HG02981 (cell line): ENCODE results near the gene DCAF4.

Experiments used
- ATAC-seq: cut with Tn5 transposase; IDR thresholded peaks from one replicate; pipeline ENCODE4 v1.9.1; 2021; ENCODE audit warnings: mild to moderate bottlenecking, moderate library complexity; ENCODE audit not compliant: unreplicated experiment

The DCAF4 gene

GRCh38 chr14:72926292-72927028 is at the start of gene DCAF4:
Gene DCAF4, plus strand, starts transcription at chr14:72926464. Its CDS starts 11,515 bp downstream, at chr14:72937979.
- peak; percentile 98 for ATAC-seq

GRCh38 chr14:72876710-72877063 is 49.6 kb upstream of the DCAF4 start:
- no peak for ATAC-seq

GRCh38 chr14:72878746-72879145 is 47.5 kb upstream of the DCAF4 start:
- no peak for ATAC-seq

GRCh38 chr14:72879431-72879830 is 46.8 kb upstream of the DCAF4 start:
- ATAC-seq, result no peak

- ATAC-seq, result no peak
These were observed 46.1 kb upstream of the DCAF4 start for GRCh38 chr14:72880164-72880563.

GRCh38 chr14:72880820-72881219 is 45.4 kb upstream of the DCAF4 start:
- ATAC-seq, result no peak

- no peak for ATAC-seq
These were observed 44.7 kb upstream of the DCAF4 start for GRCh38 chr14:72881543-72881942.

- no peak for ATAC-seq
These were observed 44.2 kb upstream of the DCAF4 start for GRCh38 chr14:72882047-72882446.

- ATAC-seq, result no peak
These were observed 43.8 kb upstream of the DCAF4 start for GRCh38 chr14:72882463-72882862.

GRCh38 chr14:72883109-72883508 is 43.2 kb upstream of the DCAF4 start:
- no peak for ATAC-seq

- ATAC-seq, result no peak
These were observed 42.3 kb upstream of the DCAF4 start for GRCh38 chr14:72883961-72884360.

GRCh38 chr14:72884386-72884785 is 41.9 kb upstream of the DCAF4 start:
- ATAC-seq, result no peak

GRCh38 chr14:72887514-72887913 is 38.8 kb upstream of the DCAF4 start:
- ATAC-seq, result no peak

- ATAC-seq, result no peak
These were observed 38.1 kb upstream of the DCAF4 start for GRCh38 chr14:72888192-72888591.

- no peak for ATAC-seq
These were observed 37.5 kb upstream of the DCAF4 start for GRCh38 chr14:72888636-72889201.

GRCh38 chr14:72889366-72889765 is 36.9 kb upstream of the DCAF4 start:
- ATAC-seq, result no peak

- no peak for ATAC-seq
These were observed 34.6 kb upstream of the DCAF4 start for GRCh38 chr14:72891666-72892102.

GRCh38 chr14:72892103-72892878 is 34.0 kb upstream of the DCAF4 start:
- ATAC-seq, result no peak

- peak; percentile 9 for ATAC-seq
These were observed 33.2 kb upstream of the DCAF4 start for GRCh38 chr14:72892879-72893635.

- peak; percentile 98 for ATAC-seq
These were observed 32.5 kb upstream of the DCAF4 start, which contains the start of gene DPF3 for GRCh38 chr14:72893636-72894322. Gene DPF3, minus strand, starts transcription at chr14:72894101. Its CDS starts 13 bp downstream, at chr14:72894088.

GRCh38 chr14:72894323-72894622 is 32.0 kb upstream of the DCAF4 start:
- ATAC-seq, result no peak
